GM21390 (cell line): ENCODE results near the gene ZBTB7A.

Experiments
- ATAC-seq: cut with Tn5 transposase; IDR thresholded peaks from one replicate; pipeline ENCODE4 v1.9.1; 2021; ENCODE audit not compliant: unreplicated experiment

The ZBTB7A gene

DNA sequence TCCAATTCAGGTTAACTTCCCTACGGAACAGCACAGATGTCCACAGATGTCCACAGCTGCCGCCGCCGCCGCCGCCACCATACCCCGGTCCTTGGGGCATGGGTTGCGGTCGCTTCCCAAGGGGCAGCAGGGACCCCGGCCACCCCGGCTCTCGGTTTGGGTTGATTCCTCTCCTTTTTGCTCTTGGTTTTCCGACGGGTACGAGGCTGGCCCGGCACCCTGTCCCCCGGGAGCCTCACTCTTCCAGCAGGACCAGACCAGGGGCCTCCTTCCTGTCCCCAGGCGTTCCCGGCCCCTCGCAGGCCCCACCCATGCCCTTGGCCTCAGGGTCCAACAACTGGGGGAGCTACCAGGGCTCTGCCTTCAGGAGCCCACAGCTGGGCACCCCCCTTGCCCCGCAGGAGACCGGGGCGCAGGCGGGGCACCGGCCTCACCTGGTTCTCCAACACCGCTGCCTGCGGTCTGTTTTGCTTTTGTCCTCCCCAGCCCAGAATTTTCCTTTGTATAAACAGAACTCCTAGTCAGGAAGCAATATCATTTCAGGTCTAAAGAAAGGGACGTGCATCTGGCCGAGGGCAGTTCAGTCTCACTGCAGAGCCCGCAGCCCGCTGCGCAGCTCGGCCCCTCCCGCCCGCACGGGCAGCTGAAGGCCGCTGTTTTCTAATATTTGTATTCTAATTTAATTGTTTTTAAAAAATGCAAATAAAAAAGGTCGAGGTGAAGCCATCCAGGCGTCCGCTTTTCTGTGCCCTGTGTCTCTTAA is 27.9 kb downstream of the ZBTB7A start:
- no peak for ATAC-seq

DNA sequence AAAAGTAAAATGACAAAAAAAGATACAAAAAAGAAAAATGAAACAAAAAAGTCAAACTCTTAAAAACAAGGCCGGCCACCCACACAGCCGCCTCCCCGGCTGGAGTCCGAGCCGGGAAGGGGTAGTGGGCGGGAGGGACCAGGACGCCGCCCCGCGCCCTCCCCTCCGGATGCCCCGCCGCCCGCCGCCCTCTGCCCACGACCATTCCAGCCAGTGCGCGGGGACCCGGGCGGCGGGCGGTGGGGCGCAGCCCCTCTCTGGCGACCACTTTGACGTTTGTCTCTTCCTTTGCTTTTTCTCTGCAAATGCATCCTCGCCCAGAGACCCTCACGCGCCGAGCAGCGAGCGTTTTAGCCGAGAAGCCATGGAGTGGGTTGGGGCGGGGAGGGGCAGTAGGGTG is 28.6 kb downstream of the ZBTB7A start:
- ATAC-seq = no peak

DNA sequence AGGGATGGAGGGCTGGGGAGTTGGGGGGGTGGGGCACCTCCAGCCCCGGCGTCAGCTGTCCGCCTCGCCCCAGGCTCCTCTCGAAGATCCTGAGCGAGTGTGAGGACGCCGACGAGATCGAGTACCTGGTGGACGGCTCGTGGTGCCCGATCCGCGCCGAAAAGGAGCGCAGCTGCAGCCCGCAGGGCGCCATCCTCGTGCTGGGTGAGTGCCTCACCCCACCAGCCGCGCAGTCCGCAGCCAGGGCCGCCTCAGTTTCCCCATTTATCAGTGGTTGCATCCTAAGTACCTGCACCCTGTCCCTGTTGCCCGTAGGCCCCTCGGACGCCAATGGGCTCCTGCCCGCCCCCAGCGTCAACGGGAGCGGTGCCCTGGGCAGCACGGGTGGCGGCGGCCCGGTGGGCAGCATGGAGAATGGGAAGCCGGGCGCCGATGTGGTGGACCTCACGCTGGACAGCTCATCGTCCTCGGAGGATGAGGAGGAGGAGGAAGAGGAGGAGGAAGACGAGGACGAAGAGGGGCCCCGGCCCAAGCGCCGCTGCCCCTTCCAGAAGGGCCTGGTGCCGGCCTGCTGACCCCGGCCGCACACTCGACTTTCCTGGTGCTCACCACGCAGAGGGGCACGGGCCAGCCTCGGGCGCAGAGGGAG is 29.3 kb downstream of the ZBTB7A start:
- ATAC-seq = no peak

DNA sequence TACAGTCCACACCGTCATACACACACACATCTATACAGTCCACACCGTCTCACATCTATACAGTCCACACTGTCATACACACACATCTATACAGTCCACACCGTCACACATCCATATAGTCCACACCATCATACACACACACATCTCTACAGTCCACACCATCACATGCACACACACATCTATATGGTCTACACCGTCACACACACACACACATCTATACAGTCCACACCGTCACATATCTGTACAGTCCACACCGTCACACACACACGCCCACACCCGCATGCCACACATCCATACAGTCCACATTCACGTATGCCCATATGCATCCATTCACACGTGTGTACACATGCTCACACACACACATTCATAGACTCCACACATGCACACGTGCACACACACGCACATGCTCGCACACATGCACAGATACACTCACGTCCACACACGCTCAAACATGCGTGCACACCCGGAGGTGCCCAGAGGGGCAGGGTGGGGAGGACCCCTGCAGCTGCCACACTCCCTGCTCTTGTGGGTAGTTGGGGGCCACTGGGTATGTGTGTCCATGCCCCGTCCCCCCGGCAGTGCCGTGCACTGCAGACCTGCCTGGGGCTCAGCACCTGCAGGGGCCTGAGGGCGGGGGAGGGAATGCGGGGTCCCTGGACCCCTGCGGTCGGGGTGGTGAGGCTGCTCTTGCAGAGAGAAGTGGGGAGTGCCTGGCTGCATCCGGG is 30.0 kb downstream of the ZBTB7A start:
- no peak for ATAC-seq

DNA sequence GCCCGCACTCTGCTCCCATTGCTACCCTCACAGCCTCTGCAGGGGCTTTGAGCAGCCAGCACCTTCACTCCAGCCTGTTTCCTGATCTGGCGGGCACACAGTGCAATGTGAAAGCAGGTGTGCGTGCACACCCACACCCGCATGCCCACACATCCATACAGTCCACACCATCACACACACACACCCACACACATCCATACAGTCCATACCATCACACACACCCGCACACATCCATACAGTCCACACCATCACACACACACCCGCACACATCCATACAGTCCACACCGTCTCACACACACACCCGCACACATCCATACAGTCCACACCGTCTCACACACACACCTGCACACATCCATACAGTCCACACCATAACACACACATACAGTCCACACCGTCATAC is 31.1 kb downstream of the ZBTB7A start:
- no peak for ATAC-seq

DNA sequence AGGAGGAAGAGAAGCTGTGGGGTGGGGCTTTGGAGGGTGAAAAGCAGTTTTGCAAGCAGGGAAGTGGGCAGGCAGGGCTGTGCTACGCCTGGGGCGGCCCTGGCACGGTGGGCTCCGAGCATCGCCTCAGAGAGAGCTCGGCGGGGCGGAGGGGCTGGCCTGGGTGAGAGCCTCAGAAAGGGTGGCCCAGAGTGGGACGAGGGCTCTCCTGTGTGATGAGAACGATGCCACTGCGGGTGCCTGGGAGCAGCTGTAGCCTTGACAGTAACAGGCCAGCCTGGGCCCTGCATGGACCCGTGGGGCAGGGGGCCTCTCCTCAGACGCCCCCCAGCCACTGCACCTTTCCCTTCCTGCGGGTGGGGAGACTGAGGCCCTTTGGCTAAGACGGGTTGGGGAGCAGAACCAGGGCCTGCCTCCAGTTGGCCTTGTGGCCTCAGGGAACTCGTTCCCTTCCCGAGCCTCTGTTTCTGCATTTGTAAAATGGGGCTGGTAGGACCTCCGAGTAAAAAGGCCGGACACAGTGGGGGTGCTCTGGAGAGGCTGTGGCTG is 31.6 kb downstream of the ZBTB7A start:
- no peak for ATAC-seq

DNA sequence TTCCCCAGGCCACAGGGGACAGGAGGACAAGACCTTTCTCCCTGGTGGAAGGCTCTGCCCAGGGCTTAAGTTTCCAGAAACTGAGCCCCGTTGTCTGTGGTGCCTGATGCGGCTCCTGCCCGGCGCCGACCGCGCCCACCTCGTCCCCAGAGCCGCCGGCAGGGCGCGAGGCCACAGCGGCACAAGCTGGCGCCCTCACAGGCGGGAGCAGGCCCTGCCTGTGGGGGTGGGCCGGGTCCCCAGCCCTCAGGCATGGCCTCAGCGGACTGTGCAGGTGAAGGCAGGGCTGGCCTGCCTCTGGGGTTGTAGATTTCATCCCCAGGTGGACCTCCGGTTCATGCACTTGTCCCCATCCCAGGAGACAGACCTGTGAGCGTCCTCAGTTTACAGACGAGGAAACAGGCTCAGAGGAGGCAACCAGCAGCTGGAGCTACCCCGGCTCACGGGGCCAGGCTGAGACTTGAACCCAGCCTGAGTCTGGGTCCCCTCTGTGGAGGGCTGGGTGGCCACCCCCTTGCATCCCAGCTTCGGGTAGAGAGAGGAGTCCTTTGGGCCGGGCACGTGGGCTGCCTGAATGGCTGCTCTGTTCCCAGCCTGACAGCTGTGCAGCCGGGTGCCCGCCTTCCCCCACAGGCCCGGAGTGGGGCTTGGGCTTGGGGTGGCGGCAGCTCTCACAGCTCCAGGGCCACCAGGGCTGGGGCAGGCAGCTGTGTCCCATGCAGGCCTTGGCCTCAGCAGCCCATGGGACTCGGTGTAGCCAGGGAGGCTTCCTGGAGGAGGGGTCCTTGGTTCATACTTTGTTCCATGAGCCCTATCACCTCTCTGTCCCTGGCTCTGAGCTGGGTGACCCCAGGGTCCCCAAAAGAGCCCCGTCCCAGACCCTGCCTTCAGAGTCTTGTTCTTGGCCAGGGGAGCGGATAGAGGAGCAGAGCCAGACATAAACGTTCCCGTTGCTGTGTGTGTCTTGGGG is 32.4 kb downstream of the ZBTB7A start:
- ATAC-seq = no peak

DNA sequence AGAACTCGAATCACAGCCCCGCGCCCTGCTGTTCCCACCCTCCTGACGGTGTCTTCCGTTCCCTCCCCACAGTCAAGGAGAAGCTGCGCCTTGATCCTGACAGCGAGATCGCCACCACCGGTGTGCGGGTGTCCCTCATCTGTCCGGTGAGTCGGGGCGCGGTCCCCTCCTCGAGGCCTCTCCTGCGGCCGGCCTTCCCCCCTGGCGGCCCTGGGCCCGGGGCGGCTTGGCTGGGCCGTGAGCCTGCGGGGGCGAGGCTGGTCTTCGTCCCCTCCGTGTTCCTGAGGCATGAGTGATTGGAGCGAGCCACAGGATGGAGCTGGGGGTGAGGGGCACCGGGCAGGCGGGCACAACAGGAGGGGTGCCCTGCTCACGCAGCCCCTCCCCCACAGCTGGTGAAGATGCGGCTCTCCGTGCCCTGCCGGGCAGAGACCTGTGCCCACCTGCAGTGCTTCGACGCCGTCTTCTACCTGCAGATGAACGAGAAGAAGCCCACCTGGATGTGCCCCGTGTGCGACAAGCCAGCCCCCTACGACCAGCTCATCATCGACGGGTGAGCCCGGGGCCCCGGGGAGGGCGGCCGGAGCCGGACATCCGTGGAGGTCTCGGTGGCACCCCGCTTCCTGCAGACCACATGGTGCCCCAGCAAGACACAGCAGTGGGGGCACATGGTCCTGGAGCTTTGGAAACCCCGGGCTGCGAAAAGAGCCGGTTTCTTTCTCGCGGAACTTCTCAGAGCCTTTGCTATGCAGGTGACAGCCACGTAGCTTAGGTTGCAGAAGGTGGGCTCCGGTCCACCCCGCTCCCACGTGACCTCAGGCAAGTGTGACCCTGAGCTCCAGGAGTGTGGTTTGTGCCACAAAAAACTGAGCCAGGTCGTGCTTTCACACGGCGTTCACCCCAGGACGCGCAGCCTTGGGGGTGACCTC is 33.4 kb downstream of the ZBTB7A start:
- no peak for ATAC-seq

DNA sequence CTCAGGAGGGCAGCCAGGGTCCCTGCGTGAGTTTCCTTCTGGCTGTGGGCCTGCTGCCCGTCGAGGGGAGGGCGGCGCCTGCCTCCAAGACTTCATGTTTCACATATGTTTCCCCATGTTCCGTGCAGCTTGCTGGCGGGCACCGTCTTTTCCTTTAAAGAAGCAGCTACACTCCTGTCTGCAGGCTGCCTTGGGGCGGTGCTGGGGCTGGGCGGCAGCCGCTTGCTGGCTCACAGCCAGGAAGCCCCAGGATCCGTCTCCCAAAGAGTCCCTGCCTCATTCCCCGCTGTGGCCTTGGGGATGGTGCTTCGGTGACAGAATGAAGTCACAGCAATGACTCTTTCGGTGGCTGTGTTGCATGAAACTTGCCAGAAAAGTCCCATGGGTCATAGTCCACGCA is 34.3 kb downstream of the ZBTB7A start:
- ATAC-seq = no peak

DNA sequence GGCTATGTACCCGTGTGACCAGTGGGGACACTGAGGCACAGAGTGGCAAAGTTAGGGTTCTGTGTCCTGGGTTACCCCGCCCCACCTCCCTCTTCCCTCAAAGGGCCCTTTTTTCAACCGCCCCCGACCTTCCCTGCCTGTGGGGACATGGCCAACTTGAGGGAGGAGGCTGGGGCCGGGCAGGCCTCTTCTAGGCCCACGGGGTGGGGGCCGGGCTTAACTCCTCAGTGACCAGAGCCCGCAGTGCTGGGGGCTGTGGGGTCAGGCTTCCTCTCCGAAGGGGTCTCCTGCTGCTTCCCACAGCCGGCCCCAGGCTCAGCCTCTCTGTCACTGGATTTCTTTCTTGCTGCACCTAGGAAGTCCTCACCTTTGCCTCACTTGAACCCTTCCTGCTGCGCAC is 35.3 kb downstream of the ZBTB7A start:
- no peak for ATAC-seq

DNA sequence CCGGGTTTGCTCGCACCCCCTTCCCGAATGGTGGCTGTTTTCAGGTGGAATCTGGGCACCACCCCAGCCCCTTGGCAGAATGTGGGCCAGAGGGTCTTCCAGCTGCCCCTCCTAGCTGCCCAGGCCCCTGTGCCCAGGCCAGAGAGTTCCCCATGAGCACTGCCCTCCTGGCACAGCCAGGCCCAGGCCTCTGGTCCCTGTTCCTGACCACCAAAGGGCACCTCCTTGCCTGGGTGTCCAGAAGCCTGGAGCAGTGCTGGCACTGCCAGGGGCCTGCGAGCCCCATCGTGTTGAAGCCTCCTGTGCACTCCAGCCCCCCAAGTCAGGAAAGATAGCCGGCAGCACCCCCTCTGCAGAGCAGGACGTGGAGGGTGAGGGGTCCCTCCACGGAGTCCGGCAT is 35.7 kb downstream of the ZBTB7A start:
- ATAC-seq = no peak

DNA sequence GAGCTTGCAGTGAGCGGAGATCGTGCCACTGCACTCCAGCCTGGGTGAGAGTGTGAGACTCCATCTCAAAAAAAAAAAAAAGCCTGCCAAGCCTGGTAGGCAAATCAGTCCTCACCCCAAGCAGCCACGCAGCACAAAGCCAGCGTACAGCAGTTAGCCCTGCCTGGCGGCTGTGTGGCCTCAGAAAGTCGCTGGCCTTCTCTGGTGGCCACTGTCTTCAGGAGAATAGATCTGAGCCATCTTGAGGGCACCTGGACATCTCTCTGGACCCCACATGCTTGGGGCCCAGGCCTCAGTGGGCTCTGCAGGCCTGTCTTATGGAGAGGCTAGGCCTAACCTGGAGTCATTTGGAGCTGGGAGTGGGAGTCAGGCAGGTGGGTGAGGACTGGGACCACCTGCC is 36.1 kb downstream of the ZBTB7A start:
- no peak for ATAC-seq

DNA sequence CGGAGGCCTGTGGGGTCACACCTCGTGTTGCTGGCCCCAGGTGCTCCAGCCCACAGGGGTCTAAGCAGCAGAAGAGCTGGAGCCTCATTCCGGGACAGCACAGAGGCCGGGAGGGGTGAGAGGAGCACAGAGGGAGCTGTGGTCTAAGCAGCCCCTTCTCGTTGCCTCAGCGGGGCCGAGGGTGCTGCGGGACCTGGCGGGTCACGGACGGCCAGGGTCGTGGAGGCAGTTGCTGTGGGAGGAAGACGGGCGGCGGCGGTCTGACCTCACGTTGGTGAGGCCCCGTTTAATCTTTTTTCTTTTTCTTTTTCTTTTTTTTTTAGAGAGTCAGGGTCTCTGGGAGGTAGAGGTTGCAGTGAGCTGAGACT is 37.5 kb downstream of the ZBTB7A start:
- no peak for ATAC-seq

DNA sequence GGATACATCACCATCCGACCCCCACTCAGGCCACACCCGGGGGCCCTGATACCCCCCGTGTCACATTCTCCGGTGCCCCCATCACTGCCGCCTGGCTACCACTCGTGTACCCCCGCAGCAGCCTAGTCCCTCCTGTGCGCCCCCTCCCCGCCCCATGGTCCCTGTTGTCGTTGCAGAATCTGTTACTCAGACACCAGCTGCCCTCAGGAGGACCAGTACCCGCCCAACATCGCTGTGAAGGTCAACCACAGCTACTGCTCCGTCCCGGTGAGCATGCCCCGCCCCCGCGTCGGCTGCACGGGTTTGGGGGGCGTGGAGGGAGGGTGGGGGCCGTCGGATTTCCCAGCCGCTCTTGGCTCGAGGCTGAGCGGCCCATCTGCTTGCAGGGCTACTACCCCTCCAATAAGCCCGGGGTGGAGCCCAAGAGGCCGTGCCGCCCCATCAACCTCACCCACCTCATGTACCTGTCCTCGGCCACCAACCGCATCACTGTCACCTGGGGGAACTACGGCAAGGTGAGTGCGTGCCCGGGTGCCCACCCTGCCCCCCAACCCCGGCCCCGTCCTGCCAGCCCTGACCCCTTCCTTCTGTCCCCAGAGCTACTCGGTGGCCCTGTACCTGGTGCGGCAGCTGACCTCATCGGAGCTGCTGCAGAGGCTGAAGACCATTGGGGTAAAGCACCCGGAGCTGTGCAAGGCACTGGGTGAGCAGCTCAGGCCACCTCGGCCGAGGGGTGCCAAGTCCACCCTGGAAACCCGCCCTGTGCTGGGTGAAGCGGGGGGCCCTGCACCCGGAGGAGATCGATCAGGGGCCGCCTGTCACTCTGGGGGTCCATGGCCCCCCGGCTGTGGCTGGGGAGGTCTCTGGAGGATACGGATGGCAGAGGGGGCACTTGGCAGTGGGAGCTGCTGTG is 38.1 kb downstream of the ZBTB7A start:
- ATAC-seq = no peak

DNA sequence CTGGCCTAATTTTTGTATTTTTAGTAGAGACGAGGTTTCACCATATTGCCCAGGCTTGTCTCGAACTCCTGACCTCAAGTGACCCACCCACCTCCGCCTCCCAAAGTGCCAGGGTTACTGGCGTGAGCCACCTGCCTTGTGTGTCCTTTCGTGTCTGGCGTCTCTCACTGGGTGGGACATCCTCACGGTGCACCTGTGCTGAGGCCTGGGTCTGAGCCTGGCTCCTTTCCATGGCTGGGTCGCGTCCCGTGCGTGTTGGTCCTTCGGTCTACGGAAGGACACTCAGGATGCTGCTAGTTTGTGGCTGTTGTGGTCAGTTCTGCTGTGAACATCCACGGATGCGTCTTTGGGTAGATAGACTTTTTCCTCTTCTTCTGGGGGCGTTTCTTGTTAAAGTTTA is 39.6 kb downstream of the ZBTB7A start:
- ATAC-seq = no peak

DNA sequence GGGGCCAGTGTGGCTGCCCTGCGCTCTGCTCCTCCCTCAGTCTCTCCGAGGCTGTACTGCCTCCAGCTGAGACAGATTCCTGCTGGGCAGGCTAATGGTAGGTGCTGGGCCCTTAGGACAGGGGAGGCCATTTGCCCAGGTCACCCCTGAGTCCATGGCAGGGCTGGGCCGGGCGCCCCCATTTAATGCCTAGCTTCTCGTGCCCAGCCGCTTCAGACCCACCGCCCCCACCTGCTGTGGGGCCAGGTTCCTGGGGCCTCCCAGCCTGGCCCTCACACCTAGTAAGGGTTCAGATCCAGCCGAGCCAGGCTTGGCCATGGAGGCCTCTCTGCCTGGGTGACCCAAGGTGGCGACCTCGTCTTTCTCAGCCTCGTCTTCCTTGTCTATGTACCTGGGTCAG is 41.4 kb downstream of the ZBTB7A start:
- ATAC-seq = no peak

DNA sequence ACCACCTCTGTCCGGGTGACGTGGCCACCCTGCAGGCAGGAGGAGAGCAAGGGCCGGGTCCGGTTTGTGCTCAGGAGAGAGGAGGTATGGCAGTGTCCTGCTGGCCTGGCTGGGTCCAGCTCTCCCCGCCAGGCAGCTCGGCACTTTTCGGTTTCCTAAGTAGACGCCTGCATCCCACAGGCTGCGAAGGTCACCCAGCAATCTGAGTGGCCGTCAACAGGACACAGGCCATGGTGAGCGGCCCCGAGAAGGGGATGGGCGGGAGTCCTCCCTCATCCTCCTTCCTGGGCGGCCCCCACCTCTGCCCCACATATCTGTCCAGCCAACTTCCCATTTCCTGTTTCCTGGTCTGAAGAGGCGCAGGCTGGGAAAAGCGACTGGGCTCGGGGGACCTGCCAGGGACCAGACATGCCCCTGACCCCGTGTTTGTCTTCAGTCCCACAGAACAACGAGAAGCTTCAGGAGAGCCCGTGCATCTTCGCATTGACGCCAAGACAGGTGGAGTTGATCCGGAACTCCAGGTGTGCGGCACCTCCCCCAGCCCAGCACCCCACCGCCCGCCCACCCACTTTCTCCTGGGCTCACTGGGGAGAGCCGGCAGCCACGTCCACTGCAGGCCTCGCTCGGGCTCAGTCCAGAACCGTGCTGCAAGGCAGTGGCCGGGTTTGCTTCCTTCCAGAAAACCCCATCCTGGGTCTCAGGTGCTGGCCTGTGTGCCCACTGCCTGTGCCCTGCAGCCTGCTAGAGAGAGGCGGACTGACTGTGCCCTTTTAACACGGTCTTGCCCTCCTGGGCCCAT is 42.9 kb downstream of the ZBTB7A start:
- ATAC-seq = no peak

DNA sequence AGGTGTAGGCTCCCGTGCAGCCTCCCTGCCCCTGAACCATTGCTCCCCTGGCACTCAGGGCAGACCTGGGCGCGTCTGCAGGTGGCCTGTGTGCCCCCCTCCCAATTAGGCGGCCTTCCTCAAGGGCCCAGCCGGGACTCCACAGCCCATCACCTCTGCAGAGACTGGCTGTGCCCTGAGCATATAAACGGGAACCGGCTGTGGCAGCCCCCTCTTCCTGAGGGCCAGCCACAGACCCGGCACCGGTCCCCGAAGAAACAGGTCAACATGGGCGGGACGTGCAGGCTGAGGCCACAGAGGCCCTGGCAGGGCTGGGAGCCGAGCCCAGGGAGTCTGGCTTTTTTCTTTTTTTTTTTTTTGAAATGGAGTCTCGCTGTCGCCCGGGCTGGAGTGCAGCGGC is 47.1 kb downstream of the ZBTB7A start:
- ATAC-seq = no peak
